ENCODE results near the gene IL20RA.

The IL20RA gene

DNA sequence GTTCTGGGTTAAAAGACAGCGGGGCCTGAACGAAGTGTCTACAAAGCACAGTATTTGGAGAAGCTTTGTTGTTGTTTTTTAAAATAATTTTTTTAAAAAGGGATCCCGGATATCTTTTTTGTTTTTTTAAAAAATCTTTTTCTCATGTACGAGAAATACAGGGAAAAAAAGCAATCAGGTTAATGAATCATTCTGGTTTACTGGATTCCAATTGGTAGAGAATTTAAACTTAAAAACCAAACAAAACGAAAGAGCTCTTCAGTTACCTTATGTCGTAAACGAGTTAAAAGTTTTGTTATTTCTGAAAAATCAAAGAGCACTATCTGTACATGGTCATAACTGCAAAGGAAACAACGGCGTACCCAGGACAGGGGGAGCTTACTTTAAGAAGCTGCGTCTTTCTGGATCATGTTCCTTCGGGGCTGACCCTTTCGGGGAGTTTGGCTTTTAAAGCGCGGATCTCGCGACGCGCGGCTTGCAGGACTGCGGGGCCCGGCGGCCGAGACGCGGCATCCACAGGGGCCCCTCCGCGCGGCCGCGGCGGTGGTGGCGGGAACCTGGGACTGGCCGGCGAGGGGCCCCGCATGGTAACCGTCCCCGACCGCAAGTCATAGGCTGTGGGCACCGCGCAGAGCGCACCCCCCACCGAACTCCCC, 927 bp downstream of the IL20RA start:
- no peak for DNase-seq (ENCODE audit: low read depth)

GRCh38 chr6:137040393-137040792, 4.4 kb downstream of the IL20RA start:
- DNase-seq (ENCODE audit: low read depth) = no peak

- DNase-seq (ENCODE audit: low read depth) = no peak
Observed at GRCh38 chr6:137039010-137039409, 5.8 kb downstream of the IL20RA start.

GRCh38 chr6:137036566-137037300, 8.0 kb downstream of the IL20RA start:
- DNase-seq (ENCODE audit: low read depth) = no peak

GRCh38 chr6:137033828-137034227, 10.9 kb downstream of the IL20RA start:
- peak; percentile 37 for DNase-seq (ENCODE audit: low read depth)

GRCh38 chr6:137031122-137031521, 13.6 kb downstream of the IL20RA start:
- DNase-seq (ENCODE audit: low read depth) = no peak

DNA sequence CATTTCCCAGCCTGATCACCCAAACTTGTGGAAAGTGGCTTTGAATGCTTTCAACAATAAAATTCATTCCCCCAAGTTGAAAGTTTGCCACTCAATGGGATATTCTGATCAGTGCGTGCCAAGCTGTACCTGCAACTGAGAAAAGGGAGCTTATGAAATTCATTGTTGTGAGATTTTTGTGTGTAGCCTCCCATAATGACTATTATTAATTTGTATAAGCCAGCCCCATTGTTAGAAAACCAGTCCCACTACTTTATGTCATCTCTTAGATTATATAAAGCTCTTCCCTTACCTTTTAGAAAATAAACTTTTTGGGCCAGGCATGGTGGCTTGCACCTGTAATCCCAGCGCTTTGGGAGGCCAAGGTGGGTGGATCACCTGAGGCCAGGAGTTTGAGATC, 15.9 kb downstream of the IL20RA start:
- DNase-seq (ENCODE audit: low read depth) = no peak

DNA sequence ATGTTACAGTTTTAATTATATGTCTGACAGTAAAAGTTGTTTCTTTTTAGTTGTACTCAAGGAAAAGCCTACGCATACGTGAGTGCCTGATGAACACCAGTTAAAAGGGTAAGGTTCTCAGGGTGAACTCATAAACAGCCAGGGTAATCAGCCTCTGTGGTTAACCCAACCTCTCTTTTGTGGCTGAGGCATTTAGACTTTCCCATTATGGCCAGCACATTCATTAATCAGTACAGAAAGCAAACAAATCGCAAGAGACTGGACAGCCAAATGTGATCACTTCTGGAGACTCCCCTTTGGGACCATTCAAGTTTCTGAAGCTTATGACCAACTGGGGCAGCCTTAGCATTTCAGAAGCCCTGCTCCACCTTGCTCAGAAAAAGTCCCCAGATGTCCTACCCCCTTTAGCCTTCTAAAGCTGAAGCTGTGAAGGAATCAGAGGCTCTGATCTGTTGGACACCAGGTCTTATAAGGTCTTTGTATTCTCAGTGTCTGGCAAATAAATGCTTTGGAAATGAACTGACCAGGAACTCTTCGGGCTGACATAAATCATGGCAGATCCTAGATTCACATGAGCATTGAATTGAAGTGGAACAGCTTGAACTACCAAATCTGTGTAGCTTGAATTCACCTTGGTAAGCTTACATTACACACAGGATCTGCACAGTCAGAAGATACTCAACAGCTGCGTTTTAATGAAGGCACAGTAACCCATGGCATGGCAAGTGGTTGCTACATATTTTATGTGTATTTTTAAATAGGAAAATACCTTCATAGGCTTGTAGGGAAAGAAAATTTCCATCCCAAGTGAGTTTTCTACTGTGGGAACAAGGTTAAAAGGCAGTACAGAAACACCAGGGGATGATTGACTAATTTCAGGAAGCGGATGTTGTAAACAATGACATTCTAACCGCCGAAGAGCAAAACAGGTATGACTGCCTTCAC, 18.7 kb downstream of the IL20RA start:
- no peak for DNase-seq (ENCODE audit: low read depth)

DNA sequence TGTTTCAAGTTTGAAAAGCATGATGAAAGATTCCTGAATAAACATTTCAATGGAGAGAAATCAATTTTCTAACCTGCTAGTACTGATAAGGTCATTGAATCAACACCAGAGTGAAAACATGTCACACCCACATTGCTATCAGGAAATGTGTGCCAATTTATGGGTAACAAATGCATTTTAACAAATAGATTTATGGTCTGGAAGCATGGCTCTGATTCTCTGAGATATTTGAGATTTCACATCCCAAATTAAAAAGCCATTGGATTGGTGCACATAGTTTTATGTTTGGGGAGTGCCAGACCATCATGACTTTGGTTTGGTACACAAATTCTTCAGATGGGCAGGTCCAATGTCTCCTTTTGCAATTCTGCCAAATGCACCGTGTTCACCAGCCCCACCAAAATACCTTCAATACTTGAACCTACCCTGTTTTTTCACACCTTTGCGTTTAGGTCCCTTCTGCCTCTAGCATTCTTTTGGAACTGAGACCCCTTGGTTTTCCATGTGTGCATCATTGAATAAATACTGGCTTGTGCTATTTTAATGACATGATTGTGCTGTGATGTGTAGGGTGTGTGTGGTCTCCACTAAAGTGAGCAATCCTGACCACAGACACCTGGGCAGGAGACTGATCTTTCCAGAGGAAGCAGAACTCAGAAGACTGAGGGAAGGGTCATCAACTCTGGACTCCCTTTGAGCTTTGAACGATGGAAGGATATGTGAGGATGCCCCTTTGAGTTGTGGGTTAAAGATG, 20.4 kb downstream of the IL20RA start:
- DNase-seq (ENCODE audit: low read depth) = no peak

DNA sequence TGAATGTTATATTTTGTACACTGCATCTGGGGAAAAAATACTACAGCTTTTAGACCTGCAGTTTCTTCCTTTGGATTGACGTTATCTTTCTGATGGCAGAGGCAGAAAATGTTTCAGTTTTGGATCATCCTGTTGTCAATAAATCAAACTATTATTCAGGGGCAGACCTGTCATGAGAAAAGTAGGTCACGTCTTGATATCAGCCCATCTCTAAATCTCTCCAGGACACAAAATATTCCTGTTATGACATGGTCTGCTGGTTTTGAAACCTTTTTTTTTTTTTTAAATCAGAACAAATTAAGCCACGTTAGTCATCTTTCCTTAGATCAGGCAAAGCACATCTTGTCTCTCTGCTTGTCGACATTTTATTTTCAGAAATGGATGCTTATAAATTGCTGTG, 24.0 kb downstream of the IL20RA start:
- no peak for DNase-seq (ENCODE audit: low read depth)

DNA sequence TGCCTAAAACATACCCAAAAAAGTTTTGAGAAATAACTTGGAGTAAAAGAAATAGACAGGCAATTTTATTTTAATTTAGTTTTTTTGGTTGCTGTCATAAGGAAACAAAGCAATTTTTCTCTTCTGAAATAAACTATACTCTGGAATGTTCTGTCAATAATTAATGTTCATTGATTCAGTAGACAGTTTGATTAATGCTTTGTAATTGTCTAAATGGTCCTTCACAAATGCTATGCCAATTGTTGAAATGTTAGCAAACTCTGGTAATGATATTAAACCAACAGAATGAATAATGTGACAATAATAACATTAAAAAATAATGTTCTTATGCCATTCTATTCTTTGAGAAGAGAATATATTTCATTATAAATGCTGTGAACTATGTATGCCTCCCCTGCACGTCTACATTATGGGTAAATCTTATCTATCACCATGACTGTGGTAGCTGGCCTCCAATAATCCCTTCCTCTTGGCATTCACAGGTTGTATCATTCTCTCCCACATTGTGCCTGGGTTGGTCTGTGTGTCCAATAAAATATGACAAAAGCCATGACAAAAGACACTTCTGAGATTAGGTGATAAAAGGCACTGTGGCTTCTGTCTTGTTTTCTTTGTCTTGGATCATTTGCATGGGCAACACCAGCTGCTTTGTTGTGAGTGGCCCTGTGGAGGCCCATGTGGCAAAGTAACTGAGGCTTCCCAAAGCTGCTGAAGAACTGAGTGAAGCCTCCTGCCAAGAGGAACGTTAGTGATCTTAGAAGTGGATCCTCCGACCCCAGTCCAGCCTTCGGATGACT, 25.1 kb downstream of the IL20RA start:
- no peak for DNase-seq (ENCODE audit: low read depth)

DNA sequence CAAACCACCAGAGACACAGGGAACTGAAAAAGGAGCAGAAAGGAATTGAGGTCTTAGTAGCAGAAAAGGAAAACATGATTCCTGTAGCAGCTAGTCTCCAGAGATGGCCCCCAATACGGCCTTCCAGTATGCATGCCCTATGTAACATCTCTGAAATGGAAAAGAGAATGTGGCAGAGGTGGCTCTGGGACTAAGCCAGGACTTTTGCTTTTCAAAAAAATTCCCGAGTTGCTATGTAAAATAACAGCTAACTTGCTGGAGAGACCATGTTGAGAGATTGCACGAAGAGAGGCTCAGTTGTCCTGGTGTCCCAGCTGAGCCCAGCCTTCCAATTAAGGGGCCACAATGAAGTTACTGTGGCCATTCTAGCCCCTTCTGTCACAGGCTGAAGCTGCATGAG, 27.7 kb downstream of the IL20RA start:
- DNase-seq (ENCODE audit: low read depth) = no peak

DNA sequence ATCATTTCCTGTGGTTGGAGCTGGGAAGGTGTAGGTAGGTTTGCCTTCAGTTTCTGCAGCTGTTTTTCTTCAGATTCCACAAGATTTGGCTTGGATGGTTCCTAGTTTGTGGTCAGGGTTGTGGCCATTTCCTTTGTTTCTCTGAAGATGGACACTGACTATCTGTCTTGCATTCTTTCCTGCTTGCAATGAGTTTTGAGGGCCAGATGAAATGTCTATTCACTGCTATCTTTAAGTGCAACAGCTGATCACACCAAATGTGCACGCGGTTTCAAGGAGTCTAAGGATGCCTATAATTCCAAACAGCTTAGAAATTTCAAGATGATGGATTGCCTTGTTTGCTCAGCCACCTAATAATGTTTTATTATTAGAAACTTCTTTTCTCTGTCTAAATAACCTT, 28.4 kb downstream of the IL20RA start:
- no peak for DNase-seq (ENCODE audit: low read depth)

- no peak for DNase-seq (ENCODE audit: low read depth)
Observed at GRCh38 chr6:137015943-137016342, 28.8 kb downstream of the IL20RA start.

- no peak for DNase-seq (ENCODE audit: low read depth)
Observed at GRCh38 chr6:137013738-137014602, 30.8 kb downstream of the IL20RA start.

- DNase-seq (ENCODE audit: low read depth) = no peak
Observed at GRCh38 chr6:137013031-137013430, 31.7 kb downstream of the IL20RA start.

- no peak for DNase-seq (ENCODE audit: low read depth)
Observed at GRCh38 chr6:137011406-137011805, 33.4 kb downstream of the IL20RA start.

- no peak for DNase-seq (ENCODE audit: low read depth)
Observed at GRCh38 chr6:137010128-137010718, 34.5 kb downstream of the IL20RA start.

GRCh38 chr6:137008204-137008603, 36.6 kb downstream of the IL20RA start:
- no peak for DNase-seq (ENCODE audit: low read depth)

DNA sequence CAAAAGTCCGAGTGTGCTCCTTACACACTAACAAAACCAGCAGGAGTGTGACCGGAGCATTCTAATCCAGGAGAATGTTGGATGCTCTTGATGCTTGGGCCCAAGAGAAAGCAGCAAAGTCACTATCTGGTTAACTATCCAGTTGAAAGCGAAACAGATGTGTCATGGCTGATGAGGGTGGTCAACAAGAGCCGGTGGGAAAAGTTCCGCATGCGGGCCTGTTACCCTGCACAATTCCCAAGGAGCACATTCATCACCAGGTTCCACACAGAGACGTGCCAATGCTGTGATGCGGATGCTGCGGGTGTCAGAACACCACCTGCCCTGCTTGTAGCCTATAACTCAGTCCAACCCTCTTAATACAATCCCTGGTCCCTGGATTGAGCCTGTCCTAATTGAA, 38.7 kb downstream of the IL20RA start:
- no peak for DNase-seq (ENCODE audit: low read depth)
